ENCODE measurements around the gene APOL1. TPM values are rescaled to one million over a fixed set of nuclear protein-coding genes. Genes with fewer than 3 reads are reported as not detected.

The APOL1 gene
- total RNA-seq, 4 donors from 2014 or later = 0.87 to 11.1 (median 6.2) TPM

GRCh38 chr22:36294801-36295200 is 41.9 kb downstream of the APOL1 start:
- no peaks in the 10 kb centered on the region for H3K4me1 ChIP-seq
- TF ChIP-seq CTCF (IDR thresholded peaks at IDR 0.05 in 4 of 5, conservative IDR thresholded peaks at IDR 0.05 in 1 of 5) = no peak
- no peak for TF ChIP-seq POLR2A (IDR thresholded peaks at IDR 0.05)
- no peaks in the 10 kb centered on the region for H3K9me3 ChIP-seq
- no peak overlapping the region for H3K27ac ChIP-seq
- in situ Hi-C loops (cut with MboI; ENCODE audit: low sequenced_read_pairs in 4 of 4) (loop anchor here in 1 of 4 donors (5.0 kb wide), 1 partner anchor 182 kb away; no protein-coding TSS in a partner anchor), intact Hi-C loops (cut with DNase I; ENCODE audit: low total_unique reads) (no loop called here)
- H3K36me3 ChIP-seq = peaks cover 7 to 85% of the 10 kb centered on the region in 2 donors
- ATAC-seq = no peak
- H3K27me3 ChIP-seq = no peaks in the 10 kb centered on the region
- H3K4me3 ChIP-seq = no peak overlapping the region
- DNase-seq = no peak

- Histone ChIP-seq H3K27me3 (no peaks in the 10 kb centered on the region), H3K4me3 (no peak overlapping the region), H3K27ac (no peak overlapping the region), H3K9me3 (no peaks in the 10 kb centered on the region), H3K4me1 (no peaks in the 10 kb centered on the region), H3K36me3 (peaks cover 7 to 87% of the 10 kb centered on the region in 2 donors)
- no peak for DNase-seq
- intact Hi-C loops (cut with DNase I; ENCODE audit: low total_unique reads) (no loop called here), in situ Hi-C loops (cut with MboI; ENCODE audit: low sequenced_read_pairs in 4 of 4) (loop anchor here in 1 of 4 donors (5.0 kb wide), 1 partner anchor 182 kb away; no protein-coding TSS in a partner anchor)
- no peak for ATAC-seq
- no peak for TF ChIP-seq CTCF (IDR thresholded peaks at IDR 0.05 in 4 of 5, conservative IDR thresholded peaks at IDR 0.05 in 1 of 5)
- no peak for TF ChIP-seq POLR2A (IDR thresholded peaks at IDR 0.05)
Observed at GRCh38 chr22:36295247-36295646, 42.3 kb downstream of the APOL1 start.

GRCh38 chr22:36296690-36297089 is 43.8 kb downstream of the APOL1 start:
- intact Hi-C loops (cut with DNase I; ENCODE audit: low total_unique reads) = no loop called here
- H3K4me1 ChIP-seq = no peaks in the 10 kb centered on the region
- no peak for DNase-seq
- no peak overlapping the region for H3K4me3 ChIP-seq
- H3K27ac ChIP-seq = no peak overlapping the region
- TF ChIP-seq CTCF (IDR thresholded peaks at IDR 0.05 in 4 of 5, conservative IDR thresholded peaks at IDR 0.05 in 1 of 5) (no peak), POLR2A (IDR thresholded peaks at IDR 0.05) (no peak)
- peaks cover 7 to 100% of the 10 kb centered on the region in 2 donors for H3K36me3 ChIP-seq
- H3K9me3 ChIP-seq = no peaks in the 10 kb centered on the region
- no peaks in the 10 kb centered on the region for H3K27me3 ChIP-seq
- no peak for ATAC-seq
- in situ Hi-C loops (cut with MboI; ENCODE audit: low sequenced_read_pairs in 4 of 4) = loop anchor here in 1 of 4 donors (5.0 kb wide), 1 partner anchor 181 kb away; no protein-coding TSS in a partner anchor

- no peak overlapping the region for H3K4me3 ChIP-seq
- H3K36me3 ChIP-seq = peaks cover 7 to 100% of the 10 kb centered on the region in 2 donors
- no peaks in the 10 kb centered on the region for H3K27me3 ChIP-seq
- H3K9me3 ChIP-seq = no peaks in the 10 kb centered on the region
- TF ChIP-seq POLR2A (IDR thresholded peaks at IDR 0.05) = no peak
- TF ChIP-seq CTCF (IDR thresholded peaks at IDR 0.05 in 4 of 5, conservative IDR thresholded peaks at IDR 0.05 in 1 of 5) = no peak
- DNase-seq = no peak
- no peak overlapping the region for H3K27ac ChIP-seq
- in situ Hi-C loops (cut with MboI; ENCODE audit: low sequenced_read_pairs in 4 of 4) = loop anchor here in 1 of 4 donors (5.0 kb wide), 1 partner anchor 180 kb away; no protein-coding TSS in a partner anchor
- intact Hi-C loops (cut with DNase I; ENCODE audit: low total_unique reads) = no loop called here
- no peak for ATAC-seq
- H3K4me1 ChIP-seq = no peaks in the 10 kb centered on the region
Observed at GRCh38 chr22:36297568-36297967, 44.6 kb downstream of the APOL1 start.

- in situ Hi-C loops (cut with MboI; ENCODE audit: low sequenced_read_pairs in 4 of 4) (loop anchor here in 1 of 4 donors (5.0 kb wide), 1 partner anchor 179 kb away; no protein-coding TSS in a partner anchor), intact Hi-C loops (cut with DNase I; ENCODE audit: low total_unique reads) (no loop called here)
- Histone ChIP-seq H3K27me3 (no peaks in the 10 kb centered on the region), H3K27ac (no peak overlapping the region), H3K36me3 (peaks cover 12 to 100% of the 10 kb centered on the region in 2 donors), H3K4me3 (no peak overlapping the region), H3K4me1 (no peaks in the 10 kb centered on the region), H3K9me3 (no peaks in the 10 kb centered on the region)
- ATAC-seq = no peak
- no peak for TF ChIP-seq CTCF (IDR thresholded peaks at IDR 0.05 in 4 of 5, conservative IDR thresholded peaks at IDR 0.05 in 1 of 5)
- TF ChIP-seq POLR2A (IDR thresholded peaks at IDR 0.05) = no peak
- no peak for DNase-seq
Observed at GRCh38 chr22:36298118-36298517, 45.2 kb downstream of the APOL1 start.

Data from gastrocnemius medialis (tissue), 4 donors.